HG02981 (cell line): ENCODE results near the gene KRT9.
"Not testable (repeated sequence)": the region's sequence is repeated elsewhere in the genome, so short reads cannot be mapped to it uniquely, and the experiment has no call there.

Experiments used
- ATAC-seq: cut with Tn5 transposase; IDR thresholded peaks from one replicate; pipeline ENCODE4 v1.9.1; 2021; ENCODE audit warnings: mild to moderate bottlenecking, moderate library complexity; ENCODE audit not compliant: unreplicated experiment

The KRT9 gene

GRCh38 chr17:41571561-41572434, at the start of gene KRT9:
Gene KRT9, minus strand, starts transcription at chr17:41572059. Its CDS starts 67 bp downstream, at chr17:41571992.
- no peak for ATAC-seq

GRCh38 chr17:41621435-41621817, 49.6 kb upstream of the KRT9 start:
- ATAC-seq: not testable (repeated sequence)

- no peak for ATAC-seq
These were observed 49.0 kb upstream of the KRT9 start for GRCh38 chr17:41620583-41621434.

GRCh38 chr17:41619927-41620582, 48.2 kb upstream of the KRT9 start:
- ATAC-seq: not testable (repeated sequence)

- ATAC-seq: no peak
These were observed 47.4 kb upstream of the KRT9 start for GRCh38 chr17:41619036-41619926.

GRCh38 chr17:41618341-41619035, 46.6 kb upstream of the KRT9 start:
- ATAC-seq: no peak

GRCh38 chr17:41617698-41618097, 45.8 kb upstream of the KRT9 start:
- ATAC-seq: no peak

GRCh38 chr17:41617136-41617535, 45.3 kb upstream of the KRT9 start:
- no peak for ATAC-seq

GRCh38 chr17:41616486-41616885, 44.6 kb upstream of the KRT9 start:
- not testable (repeated sequence) for ATAC-seq

- ATAC-seq: no peak
These were observed 43.6 kb upstream of the KRT9 start for GRCh38 chr17:41615454-41615853.

GRCh38 chr17:41614767-41615166, 42.9 kb upstream of the KRT9 start:
- not testable (repeated sequence) for ATAC-seq

GRCh38 chr17:41614098-41614497, 42.2 kb upstream of the KRT9 start:
- no peak for ATAC-seq

GRCh38 chr17:41613277-41614082, 41.6 kb upstream of the KRT9 start:
- no peak for ATAC-seq

- ATAC-seq: not testable (repeated sequence)
These were observed 40.7 kb upstream of the KRT9 start, which contains the start of gene KRT16 for GRCh38 chr17:41612376-41613160. Gene KRT16, minus strand, starts transcription at chr17:41612767. Its CDS starts 79 bp downstream, at chr17:41612688.

- ATAC-seq: no peak
These were observed 39.2 kb upstream of the KRT9 start for GRCh38 chr17:41610965-41611640.

- not testable (repeated sequence) for ATAC-seq
These were observed 38.2 kb upstream of the KRT9 start for GRCh38 chr17:41610061-41610517.

GRCh38 chr17:41606930-41607329, 35.1 kb upstream of the KRT9 start:
- ATAC-seq: not testable (repeated sequence)
